Smooth muscle cell (in vitro differentiated cells): ENCODE data around the gene DCHS1. TPM values are rescaled to one million over a fixed set of nuclear protein-coding genes. Genes with fewer than 3 reads are reported as not detected.

Experiments
- DNase-seq: peaks from one replicate; lab custom pipeline; 2025; ENCODE audit not compliant: unreplicated experiment; lab: John Stamatoyannopoulos, UW
- H2AFZ ChIP-seq: fragments of 200-600 bp; sonication (generic); 2 replicates; pipeline ENCODE4 v1.6.0; 2016; ENCODE audit warnings: antibody characterized with exemption, low read depth, mild to moderate bottlenecking
- H3F3A ChIP-seq: fragments of 200-600 bp; sonication (generic); 2 replicates; pipeline ENCODE4 v1.6.0; 2017; ENCODE audit warnings: antibody characterized with exemption, low read depth
- H3K27ac ChIP-seq: fragments of 200-600 bp; sonication (generic); 2 replicates; pipeline ENCODE4 v1.5.1; 2016; ENCODE audit warnings: low read depth, mild to moderate bottlenecking
- H3K27me3 ChIP-seq: fragments of 200-600 bp; sonication (generic); 2 replicates; pipeline ENCODE4 v1.6.1; 2016; ENCODE audit warnings: low read depth, mild to moderate bottlenecking
- H3K36me3 ChIP-seq: fragments of 200-600 bp; sonication (generic); 2 replicates; pipeline ENCODE4 v1.5.1; 2016; ENCODE audit warnings: low read depth
- H3K4me1 ChIP-seq: fragments of 200-600 bp; sonication (generic); 2 replicates; pipeline ENCODE4 v1.5.1; 2016; ENCODE audit warnings: low read depth
- H3K4me2 ChIP-seq: fragments of 200-600 bp; sonication (generic); 2 replicates; pipeline ENCODE4 v1.6.0; 2016; ENCODE audit warnings: mild to moderate bottlenecking
- H3K4me3 ChIP-seq: fragments of 200-600 bp; sonication (generic); 2 replicates; pipeline ENCODE4 v1.5.1; 2016; ENCODE audit warnings: mild to moderate bottlenecking
- H3K79me2 ChIP-seq: fragments of 200-600 bp; sonication (generic); 2 replicates; pipeline ENCODE4 v1.6.0; 2016; ENCODE audit warnings: low read depth, mild to moderate bottlenecking
- H3K9ac ChIP-seq: fragments of 200-600 bp; sonication (generic); 2 replicates; pipeline ENCODE4 v1.6.0; 2016; ENCODE audit warnings: low read depth
- H3K9me3 ChIP-seq: fragments of 200-600 bp; sonication (generic); replicated peaks from 2 replicates; pipeline ENCODE4 v1.5.1; 2016; ENCODE audit warnings: low read depth
- H4K20me1 ChIP-seq: fragments of 200-600 bp; sonication (generic); 2 replicates; pipeline ENCODE4 v1.6.0; 2016; ENCODE audit warnings: low read depth
- CTCF ChIP-seq: fragments of 200-600 bp; sonication (generic); IDR thresholded peaks from 2 replicates; pipeline ENCODE4 v1.5.1; 2017; ENCODE audit warnings: borderline replicate concordance, mild to moderate bottlenecking, antibody characterized with exemption; ENCODE audit not compliant: insufficient read depth, poor library complexity, severe bottlenecking
- WGBS: methylation state at CpG from one replicate; pipeline ENCODE4 v1.1.7; 2016; ENCODE audit warnings: low lambda C conversion rate; 5-methylcytosine and 5-hydroxymethylcytosine counted together
- polyA plus RNA-seq: library from polyadenylated mRNA; unstranded; fragments of >200 nt; fragmentation: Nextera tagmentation; extraction: Ambion mirVana; gene quantifications from 2 replicates; pipeline ENCODE4 v1.2.1, GENCODE V29; 2016
- total RNA-seq: library from RNA; depleted of rRNA; stranded (reverse); fragments of >200 nt; gene quantifications from 2 replicates; pipeline ENCODE4 v1.2.3, GENCODE V29; 2014

Gene DCHS1
- total and polyA plus RNA-seq, 2 experiments from 2014 or later = 24.5 to 34.2 TPM

GRCh38 chr11:6630632-6631291 is 24.8 kb downstream of the DCHS1 start:
- Histone ChIP-seq H3K27me3 (no peaks in the 10 kb centered on the region), H3F3A (no peaks in the 10 kb centered on the region), H3K36me3 (no peaks in the 10 kb centered on the region), H3K27ac (no peak overlapping the region), H3K4me3 (no peak overlapping the region), H2AFZ (no peak overlapping the region), H3K79me2 (no peaks in the 10 kb centered on the region), H3K9ac (no peak overlapping the region), H3K4me1 (no peaks in the 10 kb centered on the region), H3K4me2 (peak overlapping the region; percentile 59), H4K20me1 (peaks cover 15% of the 10 kb centered on the region), H3K9me3 (no peaks in the 10 kb centered on the region)
- TF ChIP-seq CTCF = no peak
- WGBS = 59% methylated on average over 28 of the region's 28 CpGs
- no peak for DNase-seq

GRCh38 chr11:6629892-6630631 is 25.5 kb downstream of the DCHS1 start:
- Histone ChIP-seq H3K27me3 (no peaks in the 10 kb centered on the region), H3K79me2 (no peaks in the 10 kb centered on the region), H2AFZ (no peak overlapping the region), H3K27ac (no peak overlapping the region), H3K4me2 (peak overlapping the region; percentile 59), H3F3A (no peaks in the 10 kb centered on the region), H3K9ac (no peak overlapping the region), H3K4me1 (no peaks in the 10 kb centered on the region), H3K9me3 (no peaks in the 10 kb centered on the region), H3K36me3 (no peaks in the 10 kb centered on the region), H4K20me1 (peaks cover 8% of the 10 kb centered on the region), H3K4me3 (peak overlapping the region; percentile 16)
- DNase-seq = no peak
- 44% methylated on average over 101 of the region's 102 CpGs for WGBS
- TF ChIP-seq CTCF = no peak

- no peaks in the 10 kb centered on the region for H3K9me3 ChIP-seq
- no peaks in the 10 kb centered on the region for H3K4me1 ChIP-seq
- H3K9ac ChIP-seq = no peak overlapping the region
- 80% methylated on average over 24 of the region's 24 CpGs for WGBS
- no peak overlapping the region for H2AFZ ChIP-seq
- TF ChIP-seq CTCF = no peak
- no peak for DNase-seq
- no peak overlapping the region for H3K4me2 ChIP-seq
- no peaks in the 10 kb centered on the region for H3K27me3 ChIP-seq
- H3K79me2 ChIP-seq = no peaks in the 10 kb centered on the region
- no peak overlapping the region for H3K27ac ChIP-seq
- H3F3A ChIP-seq = no peaks in the 10 kb centered on the region
- no peak overlapping the region for H3K4me3 ChIP-seq
- no peaks in the 10 kb centered on the region for H3K36me3 ChIP-seq
- H4K20me1 ChIP-seq = peaks cover 3% of the 10 kb centered on the region
Measured at GRCh38 chr11:6629573-6629891, 26.1 kb downstream of the DCHS1 start.

- Histone ChIP-seq H3K27ac (no peak overlapping the region), H3K9me3 (no peaks in the 10 kb centered on the region), H3K27me3 (no peaks in the 10 kb centered on the region), H3K36me3 (no peaks in the 10 kb centered on the region), H2AFZ (no peak overlapping the region), H3K4me2 (no peak overlapping the region), H3K79me2 (no peaks in the 10 kb centered on the region), H3K4me1 (no peaks in the 10 kb centered on the region), H3K4me3 (no peak overlapping the region), H4K20me1 (no peaks in the 10 kb centered on the region), H3K9ac (no peak overlapping the region), H3F3A (no peaks in the 10 kb centered on the region)
- TF ChIP-seq CTCF = no peak
- 95% methylated on average over 4 of the region's 4 CpGs for WGBS
- no peak for DNase-seq
Measured at GRCh38 chr11:6628526-6628925, 27.1 kb downstream of the DCHS1 start.
